Measurements from ENCODE around the gene PPP1R3D.
A peak's percentile ranks its signal among the peaks of the same experiment; 100 is the strongest.

Gene PPP1R3D

DNA sequence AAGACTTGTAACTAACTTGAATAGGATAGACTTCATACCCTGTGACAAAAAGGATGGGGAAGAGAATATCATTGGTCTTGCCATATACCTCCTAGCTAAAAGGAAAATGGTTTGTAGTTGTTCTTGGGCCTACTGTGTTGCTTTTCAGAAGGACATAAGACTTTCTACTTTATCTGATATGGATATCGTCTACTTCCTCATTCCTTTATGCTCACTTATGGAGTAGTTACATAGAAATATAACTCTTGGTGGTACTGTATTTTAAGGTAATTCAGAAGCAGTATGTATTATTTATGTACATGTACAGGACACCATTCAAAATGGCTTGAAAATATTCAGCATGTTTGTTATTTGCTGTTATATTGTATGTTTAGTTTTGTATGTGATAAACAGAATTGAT, 8.1 kb upstream of the PPP1R3D start:
- DNase-seq (ENCODE audit: low read depth in 2 of 2): no peak

DNA sequence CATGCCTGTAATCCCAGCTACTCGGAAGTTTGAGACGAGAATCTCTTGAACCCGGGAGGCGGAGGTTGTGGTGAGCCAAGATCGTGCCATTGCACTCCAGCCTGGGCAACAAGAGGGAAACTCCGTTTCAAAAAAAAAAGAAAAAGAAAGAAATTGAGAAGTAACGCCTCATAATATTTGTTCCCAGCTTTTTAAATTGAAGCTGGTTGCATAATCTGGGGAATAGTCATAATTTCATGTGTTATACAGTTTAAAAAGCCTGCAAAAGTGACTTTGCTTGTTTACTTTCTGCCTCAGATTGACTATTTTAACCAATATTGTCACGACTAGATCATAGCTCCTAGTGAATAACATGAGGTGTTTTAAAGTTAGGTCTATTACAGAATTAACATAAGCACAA, 7.3 kb upstream of the PPP1R3D start:
- DNase-seq (ENCODE audit: low read depth in 2 of 2): no peak

DNA sequence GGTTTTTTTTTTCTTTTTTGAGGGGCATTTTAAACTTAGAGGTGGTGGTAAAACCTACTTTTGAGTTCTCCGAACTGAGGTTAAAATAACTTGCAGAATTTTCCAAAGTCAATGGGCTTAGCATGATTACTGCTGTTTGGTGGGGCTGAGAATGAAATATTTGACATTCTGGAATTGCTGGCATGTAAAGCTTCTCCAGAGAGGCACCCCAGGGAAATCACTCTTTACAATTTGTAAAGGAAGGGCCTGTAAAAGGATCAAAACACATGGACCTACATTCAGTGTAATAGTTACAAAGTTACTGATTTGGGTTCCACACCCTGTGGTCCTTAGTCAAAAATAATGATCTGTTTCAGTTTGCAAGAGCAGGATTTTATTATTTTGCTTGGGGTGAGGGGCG, 5.6 kb upstream of the PPP1R3D start:
- no peak for DNase-seq (ENCODE audit: low read depth in 2 of 2)

DNA sequence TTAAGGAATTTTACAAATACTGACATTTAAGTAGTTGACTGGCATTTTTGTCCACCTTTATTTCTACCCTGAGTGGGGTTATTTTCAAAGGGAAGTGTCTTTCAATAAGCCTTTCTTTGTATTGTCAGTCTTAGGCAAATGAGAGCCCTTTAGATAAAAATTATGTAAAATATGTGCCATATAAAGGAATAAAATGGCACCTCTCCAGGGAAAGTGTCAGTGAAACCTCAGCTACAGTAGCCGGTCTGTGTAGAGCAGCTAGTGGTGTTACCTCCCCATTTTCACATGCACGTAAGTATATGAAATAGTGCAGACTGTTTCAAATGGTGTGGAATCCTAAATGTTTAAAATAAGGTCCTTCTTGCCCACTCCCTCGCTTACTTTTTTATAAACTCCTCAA, 5.1 kb upstream of the PPP1R3D start:
- no peak for DNase-seq (ENCODE audit: low read depth in 2 of 2)

DNA sequence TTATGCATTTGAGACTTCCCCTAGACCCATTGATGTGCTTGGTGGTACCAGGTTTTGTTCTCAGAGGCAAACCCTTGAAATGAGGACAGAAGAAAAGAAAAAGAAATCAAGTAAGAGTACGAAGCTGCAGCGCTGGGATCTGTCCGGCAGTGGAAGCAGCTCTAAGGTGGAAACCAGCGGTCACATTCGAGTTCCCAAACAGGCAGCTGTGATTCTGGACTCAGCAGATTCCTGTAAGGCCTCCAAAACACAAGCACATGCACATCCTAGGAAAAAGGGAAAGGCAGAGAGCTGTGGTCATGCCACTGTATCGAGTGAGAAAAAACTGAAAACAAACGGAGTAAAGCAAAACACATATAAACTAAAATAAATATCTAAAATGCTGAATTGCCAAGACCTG, 4.6 kb upstream of the PPP1R3D start:
- DNase-seq (ENCODE audit: low read depth in 2 of 2): no peak

DNA sequence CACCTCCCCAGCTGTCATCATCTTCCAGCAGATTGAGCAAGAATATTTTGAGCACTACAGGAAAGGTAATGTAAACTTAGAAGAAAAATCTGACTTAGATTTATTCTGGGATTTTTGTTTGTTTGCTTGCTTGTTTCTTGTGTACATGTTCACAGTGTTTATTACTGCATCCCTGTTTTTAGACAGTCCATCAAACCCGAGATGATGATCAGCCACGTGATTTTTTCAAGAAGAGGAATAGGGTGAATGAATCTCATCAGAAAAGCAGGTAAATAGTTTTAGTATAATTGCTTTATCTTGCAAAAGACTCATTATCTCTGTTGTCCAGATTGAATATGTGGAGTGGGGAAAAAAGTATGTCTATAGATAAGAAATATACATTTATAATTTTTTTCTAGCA, 2.1 kb upstream of the PPP1R3D start:
- no peak for DNase-seq (ENCODE audit: low read depth in 2 of 2)

DNA sequence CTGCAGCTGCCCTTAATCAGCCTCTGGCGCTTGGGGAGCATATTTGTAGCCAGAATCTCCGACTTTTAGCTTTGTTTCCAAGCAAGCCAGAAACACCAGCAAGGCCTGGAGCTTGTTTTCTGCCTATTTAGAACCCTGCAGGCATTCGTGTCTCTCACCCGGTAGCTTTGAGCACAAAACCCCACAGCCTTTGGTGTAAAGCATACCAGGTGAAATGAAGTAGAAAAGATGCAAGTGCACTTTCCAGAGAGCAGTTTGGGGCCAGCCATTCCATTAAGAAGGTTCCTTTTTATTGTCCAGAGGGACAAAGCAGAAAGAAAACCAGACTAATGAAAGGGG, 820 bp upstream of the PPP1R3D start:
- DNase-seq (ENCODE audit: low read depth in 2 of 2): no peak

DNA sequence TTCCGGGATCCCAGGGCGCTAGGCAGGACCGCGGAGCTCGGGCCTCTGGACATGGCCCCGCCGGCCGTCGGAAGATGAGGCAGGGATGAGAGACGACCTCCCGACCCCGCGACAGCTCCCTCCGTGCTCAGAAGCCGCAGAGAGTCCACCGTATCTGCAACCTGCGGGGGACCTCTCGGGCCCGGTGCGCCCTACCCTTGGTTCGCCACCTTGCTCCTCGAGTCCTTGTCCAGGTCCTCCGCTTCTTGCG, 301 bp downstream of the PPP1R3D start:
- DNase-seq (ENCODE audit: low read depth in 2 of 2): no peak

DNA sequence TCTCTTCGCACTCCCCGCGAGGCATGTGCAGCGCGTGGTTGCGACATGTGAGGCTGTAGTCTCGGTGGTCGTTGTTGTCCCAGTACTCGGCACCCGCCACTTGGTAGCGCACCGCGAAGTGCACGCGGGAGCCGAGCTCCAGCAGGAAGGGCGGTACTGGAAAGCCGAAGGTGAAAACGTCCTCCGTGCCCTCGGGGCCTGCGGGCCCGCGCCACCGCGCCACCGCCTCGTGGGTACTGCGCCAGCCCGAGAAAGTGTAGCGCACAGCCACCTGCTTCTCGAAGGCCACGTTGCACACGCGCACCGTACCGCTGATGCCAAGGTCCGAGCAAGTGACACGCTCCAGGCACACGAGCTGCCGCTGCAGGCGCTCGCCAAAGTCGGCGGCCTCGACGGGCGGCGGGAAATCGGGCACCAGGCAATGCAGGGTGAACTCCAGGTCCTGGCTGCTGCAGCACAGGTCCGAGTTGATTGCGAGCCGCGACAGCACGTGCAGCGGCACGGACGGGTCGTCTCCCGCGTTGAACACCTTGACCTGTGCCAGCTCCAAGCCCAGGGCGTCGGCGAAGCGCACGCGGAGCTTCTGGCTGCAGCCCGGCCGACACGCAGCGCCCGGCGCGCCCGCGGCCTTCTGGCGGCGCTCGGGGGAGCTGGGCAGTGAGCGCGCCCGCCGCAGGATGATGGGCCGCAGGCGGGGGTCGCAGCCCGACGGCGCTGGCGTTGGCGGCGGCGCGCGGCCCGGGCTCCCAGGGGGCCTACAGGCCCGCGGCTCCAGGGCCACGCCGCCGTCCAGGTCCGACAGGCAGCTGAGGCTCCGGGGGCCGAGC, 840 bp downstream of the PPP1R3D start:
- DNase-seq (ENCODE audit: low read depth in 2 of 2): no peak

DNA sequence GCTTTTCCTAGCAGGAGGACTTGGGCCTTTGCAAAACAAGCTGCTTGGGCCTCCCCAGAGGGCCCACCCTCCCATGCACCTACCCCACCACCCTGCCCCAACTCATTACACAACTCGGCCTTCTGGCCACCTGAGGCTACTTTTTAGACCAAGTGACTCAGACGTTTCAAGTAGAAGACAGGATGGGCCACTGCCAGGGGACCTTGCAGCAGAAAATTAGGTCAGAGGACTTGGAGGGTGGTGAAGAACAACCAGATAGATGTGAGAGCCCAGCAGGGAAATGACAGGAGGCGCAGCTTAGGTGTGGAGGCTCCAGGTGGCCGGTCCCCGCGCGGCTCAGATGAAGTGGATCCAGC, 1.4 kb downstream of the PPP1R3D start:
- DNase-seq (ENCODE audit: low read depth in 2 of 2): no peak

DNA sequence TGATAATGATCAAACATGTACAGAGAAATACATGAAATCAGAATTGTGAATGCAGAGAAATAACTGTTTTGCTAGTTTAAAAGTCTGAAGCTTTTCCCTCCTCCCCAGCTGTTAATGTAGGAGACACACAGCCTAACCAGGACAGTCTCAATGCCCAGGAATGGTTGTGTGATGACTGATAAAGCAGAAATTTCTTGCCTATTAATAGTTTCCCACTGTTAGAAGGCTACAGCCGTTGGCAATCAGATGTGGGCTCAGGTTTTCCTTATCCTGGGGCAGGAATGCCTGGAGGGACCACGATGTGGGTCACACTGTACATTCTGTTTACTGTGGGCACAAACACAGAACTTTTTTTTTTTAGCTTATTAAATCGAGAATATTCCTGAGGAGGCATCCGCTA, 1.9 kb downstream of the PPP1R3D start:
- DNase-seq (ENCODE audit: low read depth in 2 of 2): no peak

DNA sequence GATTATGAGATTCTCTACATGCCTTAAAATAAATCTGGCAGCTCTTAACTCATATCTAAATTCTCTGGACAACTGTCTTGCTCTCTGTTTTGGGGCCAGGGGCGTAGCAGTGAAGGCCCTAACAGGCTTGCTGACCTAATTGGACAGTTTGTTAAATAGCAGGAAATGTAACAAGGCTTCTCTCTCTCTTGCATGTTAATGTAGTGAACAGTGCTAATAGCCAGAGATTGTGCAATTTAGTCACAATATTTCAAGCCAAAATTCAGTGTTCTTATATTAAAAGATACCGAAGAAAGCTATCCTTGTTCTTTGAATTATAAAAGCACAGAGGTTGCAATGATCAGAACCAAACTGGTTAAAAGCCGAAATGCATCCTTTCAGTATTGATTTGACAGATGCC, 3.0 kb downstream of the PPP1R3D start:
- no peak for DNase-seq (ENCODE audit: low read depth in 2 of 2)

DNA sequence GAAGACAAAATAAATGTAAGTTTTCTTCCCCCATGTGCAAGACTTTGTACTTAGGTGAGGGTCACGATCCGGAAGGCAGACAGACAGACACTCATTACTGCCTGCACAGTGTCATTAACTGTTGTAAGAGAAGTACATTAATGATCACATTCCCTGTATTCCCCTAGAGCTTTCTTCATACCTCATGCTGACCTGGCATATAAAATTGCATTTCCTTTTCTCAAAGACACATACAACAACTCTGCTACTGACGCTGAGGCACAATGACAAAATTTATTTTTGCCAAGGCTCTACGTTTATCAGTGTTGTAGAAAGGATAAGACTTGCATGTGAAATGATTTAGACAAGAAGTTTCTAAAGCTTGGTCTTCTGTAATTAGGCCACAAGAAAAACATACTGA, 3.7 kb downstream of the PPP1R3D start:
- DNase-seq (ENCODE audit: low read depth in 2 of 2): no peak

DNA sequence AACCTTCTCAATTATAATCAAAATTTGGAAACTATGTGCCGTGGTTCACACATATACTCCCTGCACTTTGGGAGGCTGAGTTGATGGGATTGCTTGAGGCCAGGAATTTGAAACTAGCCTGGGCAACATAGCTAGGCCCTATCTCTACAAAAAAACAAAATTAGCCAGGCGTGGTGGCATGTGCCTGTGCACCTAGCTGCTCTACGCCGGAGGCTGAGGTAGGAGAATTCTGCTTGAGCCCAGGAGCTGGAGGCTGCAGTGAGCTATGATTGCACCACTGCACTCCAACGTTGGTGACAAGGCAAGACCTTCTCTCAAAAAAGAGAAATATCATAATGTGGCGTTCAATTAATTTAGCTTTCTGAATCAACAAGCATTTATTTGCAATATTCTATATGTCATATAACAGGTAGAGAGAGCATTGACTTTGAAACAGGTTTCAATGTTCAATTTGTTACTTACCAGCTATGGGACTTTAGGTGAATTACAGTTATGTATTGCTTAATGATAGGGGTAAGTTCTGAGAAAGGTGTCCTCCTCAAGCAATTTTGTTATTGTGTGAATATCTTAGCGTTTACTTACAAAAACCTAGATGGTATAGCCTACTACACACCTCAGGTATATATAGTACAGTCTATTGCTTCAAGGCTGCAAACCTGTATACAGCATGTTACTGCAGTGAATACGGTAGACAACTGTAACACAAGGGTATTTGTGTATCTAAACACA, 4.5 kb downstream of the PPP1R3D start:
- no peak for DNase-seq (ENCODE audit: low read depth in 2 of 2)

DNA sequence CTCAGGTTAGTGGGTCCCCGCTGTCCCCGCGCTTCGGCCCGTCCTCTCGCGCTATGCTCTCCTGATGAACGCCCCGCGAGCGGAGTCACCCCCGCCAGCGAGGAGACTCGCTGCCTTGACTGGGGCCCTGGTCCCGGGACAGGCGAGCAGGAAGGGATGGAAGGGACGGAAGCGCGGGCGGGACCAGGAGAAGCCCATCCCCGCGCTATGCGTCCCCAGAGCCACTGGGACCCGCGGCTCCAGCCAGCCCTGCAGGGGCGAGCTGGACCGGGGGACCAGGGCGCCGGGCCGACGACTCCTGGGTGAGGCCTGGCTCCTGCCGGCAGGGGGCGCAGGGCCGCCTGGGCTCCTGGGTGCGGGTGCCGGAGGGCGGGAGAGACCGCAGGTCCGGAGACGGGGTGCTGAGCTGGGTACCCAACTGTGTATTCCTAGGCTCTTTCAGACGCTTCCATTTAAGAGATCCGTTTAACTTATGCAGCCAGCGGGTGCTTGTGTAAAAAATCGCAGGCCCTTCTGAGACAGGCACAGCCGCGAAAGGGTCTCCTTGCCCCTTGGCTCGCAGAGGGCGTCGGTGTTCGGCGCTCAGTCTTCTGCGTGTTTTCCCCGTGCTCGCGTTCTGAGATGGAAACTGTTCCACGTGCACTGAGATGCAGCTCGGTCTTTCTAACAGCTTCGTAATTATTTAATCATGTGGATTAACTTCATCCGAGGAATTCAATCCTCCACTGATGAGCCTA, 6.1 kb downstream of the PPP1R3D start:
- DNase-seq (ENCODE audit: low read depth in 2 of 2): peak; percentile 64 to 69

DNA sequence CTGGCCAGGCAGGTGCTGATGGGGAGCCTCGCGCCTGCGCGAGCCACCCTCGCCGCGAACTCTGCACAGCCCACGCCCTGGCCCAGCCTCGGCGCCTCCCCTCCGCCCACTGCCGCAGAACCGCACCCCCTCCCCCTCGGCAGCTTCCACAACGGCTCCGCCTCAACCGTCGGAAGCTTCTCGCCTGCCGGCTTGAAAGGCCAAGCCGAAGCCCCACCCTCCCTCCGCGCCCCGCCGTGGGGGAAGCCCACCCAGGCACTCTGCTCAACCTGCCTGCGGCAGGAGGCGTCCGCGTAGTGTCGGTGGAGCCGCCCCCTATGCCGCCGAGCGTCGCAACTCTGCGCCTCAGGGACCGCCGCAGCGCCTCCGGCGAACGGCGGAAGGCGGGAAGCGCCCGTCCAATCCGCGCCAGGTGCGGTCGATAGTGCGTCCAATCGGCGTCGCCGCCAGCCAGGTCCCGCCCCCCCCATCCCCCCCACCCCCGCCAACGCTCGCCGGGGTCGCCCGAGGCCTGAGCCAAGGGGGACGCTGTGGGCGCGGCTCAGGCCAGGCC, 6.7 kb downstream of the PPP1R3D start, which contains the start of gene SYCP2:
Gene SYCP2, minus strand, starts transcription at position 342 of the 553 bp plus-strand sequence. CDS start 11,224 bp downstream, outside the sequence.
- DNase-seq (ENCODE audit: low read depth in 2 of 2): peak; percentile 36 to 47

DNA sequence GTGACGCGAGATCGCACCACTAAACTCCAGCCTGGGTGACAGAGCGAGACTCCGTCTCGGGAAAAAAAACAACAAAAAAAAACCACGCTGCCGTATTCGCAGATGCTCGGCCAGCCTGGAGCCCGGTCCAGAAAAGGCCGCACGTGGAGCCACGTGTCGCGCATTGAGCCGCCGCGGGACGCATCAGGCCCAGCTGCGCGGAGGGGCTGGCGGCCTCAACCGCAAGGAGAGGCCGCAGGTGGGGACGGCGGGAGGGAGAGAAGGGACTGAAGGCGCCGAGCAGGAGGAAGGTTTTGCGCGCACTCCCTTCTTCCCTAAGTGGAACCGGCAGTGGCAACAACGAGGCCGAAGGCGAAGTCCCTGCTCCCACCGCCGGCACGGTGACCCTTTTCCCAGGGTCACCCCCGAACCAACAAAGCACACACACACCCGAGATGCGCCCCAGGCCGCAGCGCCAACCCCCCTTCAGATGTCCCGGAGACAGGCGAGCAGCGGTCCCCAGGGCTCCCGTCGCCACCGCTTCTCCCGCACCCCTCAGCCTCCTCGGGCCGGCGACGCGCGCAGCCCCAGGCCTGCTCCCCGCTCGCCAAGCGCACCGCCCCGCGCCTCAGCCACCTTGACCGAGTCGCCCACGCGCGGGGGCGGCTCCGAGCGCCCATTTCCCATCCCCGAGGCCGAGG, 7.3 kb downstream of the PPP1R3D start:
- DNase-seq (ENCODE audit: low read depth in 2 of 2): no peak

DNA sequence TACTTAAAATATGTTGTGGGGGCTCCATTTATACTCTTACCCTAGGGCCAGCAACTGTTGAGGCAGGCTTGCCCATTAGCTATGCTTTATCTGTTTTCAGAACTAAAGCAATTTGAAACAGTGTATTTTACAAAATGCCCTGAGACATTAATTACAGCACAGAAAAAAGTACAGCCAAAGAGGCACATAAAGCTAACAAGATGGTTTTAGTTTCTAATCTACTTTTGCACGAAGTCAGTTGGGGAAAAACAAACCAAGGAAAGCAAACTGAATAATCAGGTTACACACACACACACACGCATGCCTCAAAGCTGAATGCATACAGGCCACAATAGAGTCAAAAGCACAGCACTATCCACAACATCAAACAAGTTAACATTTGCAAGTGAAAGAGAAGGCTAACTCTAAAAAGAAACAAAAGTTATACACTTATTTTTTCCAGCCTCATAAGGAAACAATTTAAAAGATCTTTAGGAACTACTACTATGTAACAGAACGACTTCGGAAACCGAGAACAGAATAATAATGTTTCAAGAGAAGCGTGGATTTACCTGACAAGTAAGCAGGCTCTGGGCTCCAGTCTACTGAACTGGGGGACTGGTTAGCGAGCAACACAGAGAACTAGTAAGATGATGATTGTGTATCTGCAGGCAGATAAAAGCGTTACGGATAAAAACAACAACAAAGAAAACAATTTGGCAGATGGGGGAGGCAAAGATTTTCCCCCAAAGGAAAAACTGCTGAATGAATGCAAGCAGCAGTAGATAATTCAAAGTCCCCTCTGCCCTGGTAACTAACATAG, 8.4 kb downstream of the PPP1R3D start:
- DNase-seq (ENCODE audit: low read depth in 2 of 2): no peak

DNA sequence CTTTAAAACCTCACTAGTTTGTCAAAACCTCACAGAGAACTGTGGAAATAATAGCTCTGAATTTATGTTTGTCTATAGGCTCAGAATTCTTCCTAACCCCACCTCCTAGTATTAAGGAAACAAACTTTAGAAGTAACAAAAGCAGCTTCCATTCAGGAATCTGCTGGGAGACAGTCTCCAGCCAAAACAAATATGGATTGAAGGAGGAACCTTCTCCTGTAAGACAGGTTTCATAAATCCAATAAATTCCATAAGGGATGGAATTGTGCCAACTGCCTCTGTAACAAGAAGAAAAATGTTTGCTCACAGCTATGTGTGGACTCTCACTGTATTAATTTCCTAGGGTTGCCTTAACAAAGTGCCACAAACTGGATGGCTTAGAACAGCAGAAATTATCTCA, 14.2 kb downstream of the PPP1R3D start:
- no peak for DNase-seq (ENCODE audit: low read depth in 2 of 2)

DNA sequence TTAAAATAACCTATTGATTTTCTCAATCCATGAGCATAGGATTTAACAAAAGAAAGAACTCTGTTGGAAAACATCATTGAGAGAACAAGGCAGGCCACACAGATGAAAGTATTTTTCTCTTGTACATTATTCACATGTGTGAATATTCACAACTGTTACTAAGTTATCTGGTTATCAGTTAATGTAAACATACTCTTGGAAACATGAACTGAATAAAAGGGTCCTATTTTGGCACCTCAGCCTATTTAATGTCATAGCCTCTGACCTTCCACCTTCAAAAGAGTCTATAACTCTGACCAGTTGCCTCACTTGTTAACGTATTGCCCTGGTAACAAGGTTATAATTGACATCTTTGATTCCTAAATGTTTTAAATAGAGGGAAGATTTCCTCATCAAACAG, 14.7 kb downstream of the PPP1R3D start:
- no peak for DNase-seq (ENCODE audit: low read depth in 2 of 2)

DNA sequence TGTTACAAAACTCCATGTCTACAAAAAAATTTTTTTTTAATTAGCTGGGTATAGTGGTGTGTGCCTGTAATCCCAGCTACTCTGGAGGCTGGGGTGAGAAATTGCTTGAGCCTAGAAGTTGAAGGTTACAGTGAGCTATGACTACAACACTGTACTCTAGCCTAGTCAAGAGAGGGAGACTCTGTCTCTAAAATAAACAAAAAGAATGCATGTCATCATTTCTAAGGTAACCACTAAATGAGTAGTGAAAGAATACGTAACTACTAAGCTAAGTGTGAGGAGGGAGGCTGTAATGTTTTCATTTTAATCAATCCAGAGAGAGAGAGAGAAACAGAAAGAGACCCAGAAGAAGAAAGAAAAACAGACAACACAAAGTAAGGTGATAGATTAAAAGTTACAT, 16.6 kb downstream of the PPP1R3D start:
- DNase-seq (ENCODE audit: low read depth in 2 of 2): no peak
